GM12874 (cell line): ENCODE results near the gene ABCA13.

Experiments
- CTCF ChIP-seq: IDR thresholded peaks from 2 replicates; pipeline ENCODE4 v1.5.1; 2011; ENCODE audit warnings: low read depth, mild to moderate bottlenecking, control low read depth, low read length, moderate library complexity; ENCODE audit not compliant: insufficient read depth

ABCA13 gene

GRCh38 chr7:48249166-48249565 lies 77.9 kb downstream of the ABCA13 start:
- no peak for TF ChIP-seq CTCF

GRCh38 chr7:48250441-48250951 lies 79.2 kb downstream of the ABCA13 start:
- TF ChIP-seq CTCF: no peak

- no peak for TF ChIP-seq CTCF
Observed at GRCh38 chr7:48251766-48252165, 80.5 kb downstream of the ABCA13 start.

- TF ChIP-seq CTCF: no peak
Observed at GRCh38 chr7:48252995-48253394, 81.7 kb downstream of the ABCA13 start.

- TF ChIP-seq CTCF: no peak
Observed at GRCh38 chr7:48255046-48255445, 83.8 kb downstream of the ABCA13 start.

GRCh38 chr7:48259463-48260280 lies 88.4 kb downstream of the ABCA13 start:
- TF ChIP-seq CTCF: no peak

GRCh38 chr7:48261696-48262095 lies 90.4 kb downstream of the ABCA13 start:
- no peak for TF ChIP-seq CTCF
